Stomach (tissue), 4 donors: ENCODE measurements around the gene PDLIM3.

ENCODE experiments used
- POLR2A ChIP-seq, 4 donors: fragments of 450-650 bp; IDR thresholded peaks; one replicate each; pipeline ENCODE4 v1.6.1; 2016; ENCODE audit warnings: antibody characterized with exemption in 4 of 4, control low read depth in 2 of 4, mild to moderate bottlenecking in 1 of 4, moderate library complexity in 1 of 4
- TF ChIP-seq, protein P1 (sequence below), 7 experiments: fragments of 450-650 bp in 4 of 7; fragments of 200-600 bp in 3 of 7; sonication (generic) in 3 of 7; IDR thresholded peaks; one replicate each; pipeline ENCODE4 v1.5.1; 2016 to 2019; ENCODE audit warnings: antibody characterized with exemption in 7 of 7, control low read depth in 2 of 7, mild to moderate bottlenecking in 1 of 7

DNA sequence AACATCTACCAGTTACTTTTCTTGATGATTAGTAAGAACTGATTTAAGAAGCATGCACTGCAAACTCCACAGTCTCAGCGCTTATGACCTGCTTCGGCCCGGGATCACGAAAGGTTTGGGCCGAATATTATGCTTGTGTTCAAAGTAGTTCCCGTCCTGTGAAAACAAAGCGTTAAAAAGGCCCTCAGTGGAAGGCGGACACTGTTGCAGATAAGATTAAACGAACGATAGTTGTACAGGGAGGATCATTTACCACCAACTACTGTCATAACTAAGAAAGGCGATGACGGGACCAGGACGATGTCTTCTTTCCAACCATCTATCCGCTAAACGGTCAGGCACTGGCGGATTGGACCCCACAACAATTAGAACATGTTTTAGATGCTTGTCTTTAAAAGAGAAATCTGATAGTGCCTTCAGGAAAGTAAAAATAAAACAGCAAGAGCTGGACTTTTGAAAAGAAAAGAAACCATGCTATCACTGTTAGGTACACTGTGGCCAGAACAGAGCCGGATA, 21.1 kb downstream of the PDLIM3 start:
- TF ChIP-seq POLR2A (IDR thresholded peaks at IDR 0.05) = no peak
- TF ChIP-seq, protein P1, sequence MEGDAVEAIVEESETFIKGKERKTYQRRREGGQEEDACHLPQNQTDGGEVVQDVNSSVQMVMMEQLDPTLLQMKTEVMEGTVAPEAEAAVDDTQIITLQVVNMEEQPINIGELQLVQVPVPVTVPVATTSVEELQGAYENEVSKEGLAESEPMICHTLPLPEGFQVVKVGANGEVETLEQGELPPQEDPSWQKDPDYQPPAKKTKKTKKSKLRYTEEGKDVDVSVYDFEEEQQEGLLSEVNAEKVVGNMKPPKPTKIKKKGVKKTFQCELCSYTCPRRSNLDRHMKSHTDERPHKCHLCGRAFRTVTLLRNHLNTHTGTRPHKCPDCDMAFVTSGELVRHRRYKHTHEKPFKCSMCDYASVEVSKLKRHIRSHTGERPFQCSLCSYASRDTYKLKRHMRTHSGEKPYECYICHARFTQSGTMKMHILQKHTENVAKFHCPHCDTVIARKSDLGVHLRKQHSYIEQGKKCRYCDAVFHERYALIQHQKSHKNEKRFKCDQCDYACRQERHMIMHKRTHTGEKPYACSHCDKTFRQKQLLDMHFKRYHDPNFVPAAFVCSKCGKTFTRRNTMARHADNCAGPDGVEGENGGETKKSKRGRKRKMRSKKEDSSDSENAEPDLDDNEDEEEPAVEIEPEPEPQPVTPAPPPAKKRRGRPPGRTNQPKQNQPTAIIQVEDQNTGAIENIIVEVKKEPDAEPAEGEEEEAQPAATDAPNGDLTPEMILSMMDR (IDR thresholded peaks at IDR 0.05) = no peak
